ENCODE measurements around the gene MIS12. TPM values are rescaled to one million over a fixed set of nuclear protein-coding genes. Genes with fewer than 3 reads are reported as not detected.

Gene MIS12
- total and polyA plus RNA-seq, 5 donors = 7.9 to 12.3 (median 10.5) TPM

- no peaks in the 10 kb centered on the region for H3K27me3 ChIP-seq (ENCODE audit: control insufficient read depth, insufficient read depth)
- ATAC-seq (no peak), DNase-seq (no peak)
- no peaks in the 10 kb centered on the region for H3K4me1 ChIP-seq (ENCODE audit: control insufficient read depth, insufficient read depth, low read length)
- intact Hi-C loops (cut with DNase I) = loop anchor here in 1 of 4 donors (10.0 kb wide), 1 partner anchor 65 kb away; no protein-coding TSS in a partner anchor
- 18% methylated on average over 18 of the region's 18 CpGs for WGBS
- H3K9me3 ChIP-seq (ENCODE audit: control insufficient read depth, low read length) = no peaks in the 10 kb centered on the region
- H3K4me3 ChIP-seq (ENCODE audit: low read length) = peak overlapping the region; percentile 64
- H3K27ac ChIP-seq (ENCODE audit: low read length) = no peak overlapping the region
Observed at GRCh38 chr17:5500247-5500588, 13.9 kb downstream of the MIS12 start.

GRCh38 chr17:5500589-5501391 is 14.4 kb downstream of the MIS12 start:
- H3K4me3 ChIP-seq (ENCODE audit: low read length) = peak overlapping the region; percentile 64
- no peaks in the 10 kb centered on the region for H3K27me3 ChIP-seq (ENCODE audit: control insufficient read depth, insufficient read depth)
- intact Hi-C loops (cut with DNase I) = loop anchor here in 1 of 4 donors (10.0 kb wide), 1 partner anchor 64 kb away; no protein-coding TSS in a partner anchor
- H3K27ac ChIP-seq (ENCODE audit: low read length) = no peak overlapping the region
- no peaks in the 10 kb centered on the region for H3K4me1 ChIP-seq (ENCODE audit: control insufficient read depth, insufficient read depth, low read length)
- ATAC-seq = peak; percentile 87 to 91
- DNase-seq = peak; percentile 84 to 94 (median 93)
- WGBS = 17% methylated on average over 67 of the region's 67 CpGs
- no peaks in the 10 kb centered on the region for H3K9me3 ChIP-seq (ENCODE audit: control insufficient read depth, low read length)

- ATAC-seq (no peak), DNase-seq (no peak)
- Histone ChIP-seq H3K27me3 (ENCODE audit: control insufficient read depth, insufficient read depth) (no peaks in the 10 kb centered on the region), H3K9me3 (ENCODE audit: control insufficient read depth, low read length) (no peaks in the 10 kb centered on the region), H3K4me3 (ENCODE audit: low read length) (no peak overlapping the region), H3K4me1 (ENCODE audit: control insufficient read depth, insufficient read depth, low read length) (no peaks in the 10 kb centered on the region), H3K27ac (ENCODE audit: low read length) (no peak overlapping the region)
- intact Hi-C loops (cut with DNase I) = loop anchor here in 1 of 4 donors (10.0 kb wide), 1 partner anchor 63 kb away; no protein-coding TSS in a partner anchor
- WGBS = 83% methylated on average over 8 of the region's 8 CpGs
Observed at GRCh38 chr17:5501685-5502084, 15.3 kb downstream of the MIS12 start.

GRCh38 chr17:5502552-5502951 is 16.2 kb downstream of the MIS12 start:
- WGBS = 98% methylated on average over 4 of the region's 4 CpGs
- intact Hi-C loops (cut with DNase I) = loop anchor here in 1 of 4 donors (10.0 kb wide), 1 partner anchor 62 kb away; no protein-coding TSS in a partner anchor
- no peak for DNase-seq
- Histone ChIP-seq H3K27me3 (ENCODE audit: control insufficient read depth, insufficient read depth) (no peaks in the 10 kb centered on the region), H3K4me3 (ENCODE audit: low read length) (no peak overlapping the region), H3K9me3 (ENCODE audit: control insufficient read depth, low read length) (no peaks in the 10 kb centered on the region), H3K4me1 (ENCODE audit: control insufficient read depth, insufficient read depth, low read length) (no peaks in the 10 kb centered on the region), H3K27ac (ENCODE audit: low read length) (no peak overlapping the region)
- ATAC-seq = no peak

GRCh38 chr17:5506307-5506706 is 19.9 kb downstream of the MIS12 start:
- no peak overlapping the region for H3K27ac ChIP-seq (ENCODE audit: low read length)
- H3K9me3 ChIP-seq (ENCODE audit: control insufficient read depth, low read length) = no peaks in the 10 kb centered on the region
- no peaks in the 10 kb centered on the region for H3K4me1 ChIP-seq (ENCODE audit: control insufficient read depth, insufficient read depth, low read length)
- H3K27me3 ChIP-seq (ENCODE audit: control insufficient read depth, insufficient read depth) = no peaks in the 10 kb centered on the region
- intact Hi-C loops (cut with DNase I) = loop anchor here in 1 of 4 donors (10.0 kb wide), 1 partner anchor 58 kb away; no protein-coding TSS in a partner anchor
- 88% methylated on average over 5 of the region's 5 CpGs for WGBS
- DNase-seq (no peak), ATAC-seq (no peak)
- H3K4me3 ChIP-seq (ENCODE audit: low read length) = no peak overlapping the region

- no peak overlapping the region for H3K27ac ChIP-seq (ENCODE audit: low read length)
- WGBS = 47% methylated on average over 4 of the region's 4 CpGs
- no peaks in the 10 kb centered on the region for H3K4me1 ChIP-seq (ENCODE audit: control insufficient read depth, insufficient read depth, low read length)
- DNase-seq (no peak), ATAC-seq (no peak)
- no peak overlapping the region for H3K4me3 ChIP-seq (ENCODE audit: low read length)
- H3K9me3 ChIP-seq (ENCODE audit: control insufficient read depth, low read length) = no peaks in the 10 kb centered on the region
- H3K27me3 ChIP-seq (ENCODE audit: control insufficient read depth, insufficient read depth) = no peaks in the 10 kb centered on the region
- intact Hi-C loops (cut with DNase I) = loop anchor here in 1 of 4 donors (10.0 kb wide), 1 partner anchor 56 kb away; no protein-coding TSS in a partner anchor
Observed at GRCh38 chr17:5508810-5509209, 22.4 kb downstream of the MIS12 start.

GRCh38 chr17:5509482-5509881 is 23.1 kb downstream of the MIS12 start:
- WGBS = 86% methylated on average over 8 of the region's 8 CpGs
- no peaks in the 10 kb centered on the region for H3K27me3 ChIP-seq (ENCODE audit: control insufficient read depth, insufficient read depth)
- H3K4me3 ChIP-seq (ENCODE audit: low read length) = no peak overlapping the region
- H3K27ac ChIP-seq (ENCODE audit: low read length) = no peak overlapping the region
- no peaks in the 10 kb centered on the region for H3K9me3 ChIP-seq (ENCODE audit: control insufficient read depth, low read length)
- no peak for DNase-seq
- no peak for ATAC-seq
- H3K4me1 ChIP-seq (ENCODE audit: control insufficient read depth, insufficient read depth, low read length) = no peaks in the 10 kb centered on the region
- intact Hi-C loops (cut with DNase I) = loop anchor here in 1 of 4 donors (10.0 kb wide), 1 partner anchor 55 kb away; no protein-coding TSS in a partner anchor

GRCh38 chr17:5510771-5511170 is 24.4 kb downstream of the MIS12 start:
- no peak overlapping the region for H3K4me3 ChIP-seq (ENCODE audit: low read length)
- ATAC-seq = no peak
- H3K27me3 ChIP-seq (ENCODE audit: control insufficient read depth, insufficient read depth) = no peaks in the 10 kb centered on the region
- H3K4me1 ChIP-seq (ENCODE audit: control insufficient read depth, insufficient read depth, low read length) = no peaks in the 10 kb centered on the region
- no peaks in the 10 kb centered on the region for H3K9me3 ChIP-seq (ENCODE audit: control insufficient read depth, low read length)
- no peak for DNase-seq
- H3K27ac ChIP-seq (ENCODE audit: low read length) = no peak overlapping the region
- intact Hi-C loops (cut with DNase I) = no loop called here
- 92% methylated on average over 8 of the region's 8 CpGs for WGBS

GRCh38 chr17:5511401-5512225 is 25.2 kb downstream of the MIS12 start:
- Histone ChIP-seq H3K27me3 (ENCODE audit: control insufficient read depth, insufficient read depth) (no peaks in the 10 kb centered on the region), H3K4me3 (ENCODE audit: low read length) (no peak overlapping the region), H3K4me1 (ENCODE audit: control insufficient read depth, insufficient read depth, low read length) (no peaks in the 10 kb centered on the region), H3K9me3 (ENCODE audit: control insufficient read depth, low read length) (no peaks in the 10 kb centered on the region), H3K27ac (ENCODE audit: low read length) (no peak overlapping the region)
- no peak for ATAC-seq
- WGBS = 50% methylated on average over 17 of the region's 17 CpGs
- no peak for DNase-seq
- intact Hi-C loops (cut with DNase I) = no loop called here

- H3K9me3 ChIP-seq (ENCODE audit: control insufficient read depth, low read length) = no peaks in the 10 kb centered on the region
- no peak overlapping the region for H3K27ac ChIP-seq (ENCODE audit: low read length)
- H3K4me3 ChIP-seq (ENCODE audit: low read length) = no peak overlapping the region
- ATAC-seq (no peak), DNase-seq (no peak)
- no peaks in the 10 kb centered on the region for H3K27me3 ChIP-seq (ENCODE audit: control insufficient read depth, insufficient read depth)
- H3K4me1 ChIP-seq (ENCODE audit: control insufficient read depth, insufficient read depth, low read length) = no peaks in the 10 kb centered on the region
- intact Hi-C loops (cut with DNase I) = no loop called here
- 61% methylated on average over 7 of the region's 7 CpGs for WGBS
Observed at GRCh38 chr17:5513628-5514027, 27.3 kb downstream of the MIS12 start.

GRCh38 chr17:5514976-5515375 is 28.6 kb downstream of the MIS12 start:
- WGBS = 96% methylated on average over 10 of the region's 10 CpGs
- intact Hi-C loops (cut with DNase I) = no loop called here
- DNase-seq (no peak), ATAC-seq (peak in 1 of 2 donors; percentile 22)
- Histone ChIP-seq H3K4me3 (ENCODE audit: low read length) (no peak overlapping the region), H3K27me3 (ENCODE audit: control insufficient read depth, insufficient read depth) (no peaks in the 10 kb centered on the region), H3K27ac (ENCODE audit: low read length) (no peak overlapping the region), H3K9me3 (ENCODE audit: control insufficient read depth, low read length) (no peaks in the 10 kb centered on the region), H3K4me1 (ENCODE audit: control insufficient read depth, insufficient read depth, low read length) (no peaks in the 10 kb centered on the region)

Measured in right cardiac atrium (tissue), 5 donors.